DOHH2 (cell line): ENCODE data around the gene TCP11L1.

Experiments
- H3F3A ChIP-seq: fragments of 200-600 bp; sonication (generic), shearing (Covaris generic); 2 replicates; pipeline ENCODE4 v1.6.0; 2016; ENCODE audit warnings: antibody characterized with exemption, mild to moderate bottlenecking; ENCODE audit not compliant: control insufficient read depth, insufficient read depth
- H3K27ac ChIP-seq: fragments of 200-600 bp; sonication (generic); 2 replicates; pipeline ENCODE4 v1.5.1; 2014; ENCODE audit warnings: low read depth, mild to moderate bottlenecking, low read length, moderate library complexity
- H3K27me3 ChIP-seq: fragments of 200-600 bp; sonication (generic); 2 replicates; pipeline ENCODE4 v1.6.1; 2014; ENCODE audit warnings: mild to moderate bottlenecking, low read length, mixed read lengths; ENCODE audit not compliant: control insufficient read depth
- H3K36me3 ChIP-seq: fragments of 200-600 bp; sonication (generic); 2 replicates; pipeline ENCODE4 v1.6.1; 2014; ENCODE audit warnings: mild to moderate bottlenecking, low read length, moderate library complexity, mixed read lengths; ENCODE audit not compliant: control insufficient read depth
- H3K4me1 ChIP-seq: fragments of 200-600 bp; sonication (generic); 2 replicates; pipeline ENCODE4 v1.6.1; 2014; ENCODE audit warnings: mild to moderate bottlenecking, low read length, mixed read lengths; ENCODE audit not compliant: control insufficient read depth
- H3K4me2 ChIP-seq: fragments of 200-600 bp; sonication (generic); 2 replicates; pipeline ENCODE4 v1.6.0; 2014; ENCODE audit warnings: mild to moderate bottlenecking, low read length, moderate library complexity
- H3K4me3 ChIP-seq: fragments of 200-600 bp; sonication (generic); 2 replicates; pipeline ENCODE4 v1.5.1; 2014; ENCODE audit warnings: mild to moderate bottlenecking, low read length, mixed read lengths
- H3K79me2 ChIP-seq: fragments of 200-600 bp; sonication (generic); 2 replicates; pipeline ENCODE4 v1.6.1; 2014; ENCODE audit warnings: mild to moderate bottlenecking, low read length, mixed read lengths; ENCODE audit not compliant: control insufficient read depth
- H3K9me2 ChIP-seq: fragments of 200-600 bp; sonication (generic); replicated peaks from 2 replicates; pipeline ENCODE4 v1.6.1; 2014; ENCODE audit warnings: mild to moderate bottlenecking, low read length, mixed read lengths; ENCODE audit not compliant: control insufficient read depth
- H3K9me3 ChIP-seq: fragments of 200-600 bp; sonication (generic); 2 replicates; pipeline ENCODE4 v1.6.1; 2014; ENCODE audit warnings: antibody characterized with exemption, low read length, mixed read lengths; ENCODE audit not compliant: control insufficient read depth, insufficient read depth
- H4K20me1 ChIP-seq: fragments of 200-600 bp; sonication (generic); 2 replicates; pipeline ENCODE4 v1.6.0; 2014; ENCODE audit warnings: low read depth, mild to moderate bottlenecking, antibody characterized with exemption, low read length, moderate library complexity; ENCODE audit not compliant: control insufficient read depth, insufficient read depth
- CTCF ChIP-seq: fragments of 200-600 bp; sonication (generic); IDR thresholded peaks from one replicate; pipeline ENCODE4 v1.5.1; 2014; ENCODE audit warnings: antibody characterized with exemption, mild to moderate bottlenecking, low read depth, low read length; ENCODE audit not compliant: poor library complexity, severe bottlenecking
- EZH2phosphoT487 ChIP-seq: fragments of 200-600 bp; sonication (generic); IDR thresholded peaks from 2 replicates; pipeline ENCODE4 v1.6.1; 2017; ENCODE audit warnings: borderline replicate concordance, mild to moderate bottlenecking, antibody characterized with exemption, low read length, moderate library complexity, mixed read lengths

Gene TCP11L1

GRCh38 chr11:33001751-33002542, 37.4 kb upstream of the TCP11L1 start:
- no peak overlapping the region for H3K4me3 ChIP-seq
- H3K27me3 ChIP-seq = 0 out of 2 replicates have a peak, but pooled peaks cover under 1% of the 10 kb centered on the region
- H3K36me3 ChIP-seq = no peaks in the 10 kb centered on the region
- H3K27ac ChIP-seq = no peak overlapping the region
- H3K4me2 ChIP-seq = no peak overlapping the region
- no peaks in the 10 kb centered on the region for H3F3A ChIP-seq
- no peaks in the 10 kb centered on the region for H4K20me1 ChIP-seq
- H3K79me2 ChIP-seq = no peaks in the 10 kb centered on the region
- no peaks in the 10 kb centered on the region for H3K9me2 ChIP-seq
- TF ChIP-seq CTCF (no peak), EZH2phosphoT487 (no peak)
- no peaks in the 10 kb centered on the region for H3K9me3 ChIP-seq
- H3K4me1 ChIP-seq = no peaks in the 10 kb centered on the region

GRCh38 chr11:33005175-33005574, 34.2 kb upstream of the TCP11L1 start:
- H3K4me3 ChIP-seq = no peak overlapping the region
- H3K27ac ChIP-seq = no peak overlapping the region
- no peaks in the 10 kb centered on the region for H3F3A ChIP-seq
- TF ChIP-seq CTCF (no peak), EZH2phosphoT487 (no peak)
- no peaks in the 10 kb centered on the region for H3K9me3 ChIP-seq
- H3K9me2 ChIP-seq = no peaks in the 10 kb centered on the region
- no peaks in the 10 kb centered on the region for H3K79me2 ChIP-seq
- H3K4me1 ChIP-seq = no peaks in the 10 kb centered on the region
- H3K36me3 ChIP-seq = no peaks in the 10 kb centered on the region
- no peaks in the 10 kb centered on the region for H3K27me3 ChIP-seq
- H4K20me1 ChIP-seq = no peaks in the 10 kb centered on the region
- no peak overlapping the region for H3K4me2 ChIP-seq

- TF ChIP-seq EZH2phosphoT487 = no peak
- TF ChIP-seq CTCF = no peak
- Histone ChIP-seq H3K36me3 (no peaks in the 10 kb centered on the region), H3K4me2 (no peak overlapping the region), H3K79me2 (no peaks in the 10 kb centered on the region), H4K20me1 (no peaks in the 10 kb centered on the region), H3K4me1 (no peaks in the 10 kb centered on the region), H3F3A (no peaks in the 10 kb centered on the region), H3K27me3 (no peaks in the 10 kb centered on the region), H3K9me3 (no peaks in the 10 kb centered on the region), H3K27ac (no peak overlapping the region), H3K4me3 (no peak overlapping the region), H3K9me2 (no peaks in the 10 kb centered on the region)
Measured at GRCh38 chr11:33006010-33006409, 33.4 kb upstream of the TCP11L1 start.
